ENCODE measurements around the gene CDKN2AIPNL. TPM values are rescaled to one million over a fixed set of nuclear protein-coding genes. Genes with fewer than 3 reads are reported as not detected.

The CDKN2AIPNL gene
- total and polyA plus RNA-seq, 2 of the 8 experiments (the other 6 are each of a cell fraction or from before 2014, with no cell fraction given) = 40.0 to 56.3 TPM

GRCh38 chr5:134460551-134460950, 48.9 kb upstream of the CDKN2AIPNL start:
- no peaks in the 10 kb centered on the region for H3K27me3 ChIP-seq (replicated peaks in 1 of 4; ENCODE audit: control insufficient read depth in 3 of 4, extremely low read depth in 1 of 4, insufficient read depth in 3 of 4, low read length in 3 of 4)
- H3K79me2 ChIP-seq (ENCODE audit: control insufficient read depth in 1 of 2, insufficient read depth in 2 of 2, low read length in 2 of 2) = no peaks in the 10 kb centered on the region
- CTCF ChIA-PET (ENCODE audit: partially characterized antibody) = interaction anchor here (1.0 to 4.1 kb wide), 5 partner anchors 32 to 127 kb away, joined by 3 to 16 read pairs (median 10); no protein-coding TSS in a partner anchor
- no peak overlapping the region for H3K56ac ChIP-seq (replicated peaks; ENCODE audit: insufficient read length, low read depth, low read length)
- FAIRE-seq (no peak), DNase-seq (ENCODE audit: low read depth in 1 of 2, low spot score in 2 of 2) (no peak)
- H3K4me3 ChIP-seq (ENCODE audit: extremely low read depth in 1 of 4, insufficient read depth in 2 of 4, low read depth in 3 of 4, low read length in 4 of 4) = no peak overlapping the region
- H3K9me3 ChIP-seq (ENCODE audit: insufficient read depth in 2 of 2, low read depth in 1 of 2, low read length in 1 of 2) = no peaks in the 10 kb centered on the region
- no peak overlapping the region for H2BK12ac ChIP-seq (ENCODE audit: low read depth, low read length)
- no peak overlapping the region for H2BK120ac ChIP-seq (replicated peaks; ENCODE audit: low read depth, low read length)
- H3K18ac ChIP-seq (ENCODE audit: extremely low read depth, low read length) = no peak overlapping the region
- H2AFZ ChIP-seq (ENCODE audit: low read length) = no peak overlapping the region
- H2BK15ac ChIP-seq (ENCODE audit: low read length) = no peak overlapping the region; the same call in 1 of the 2 replicates
- no peak overlapping the region for H3K27ac ChIP-seq (ENCODE audit: low read depth, low read length)
- H4K5ac ChIP-seq (ENCODE audit: insufficient read length, low read depth, low read length) = no peak overlapping the region
- no peak overlapping the region for H3K4ac ChIP-seq (replicated peaks; ENCODE audit: insufficient read length, low read depth, low read length)
- WGBS, 2 experiments (ENCODE audit: extremely low coverage in 1 of 2, insufficient coverage in 1 of 2, insufficient read length in 1 of 2, insufficient replicate concordance in 2 of 2, low coverage in 1 of 2, low lambda C conversion rate in 2 of 2, missing lambda C conversion rate in 1 of 2) = 81% methylated on average over 8 of the region's 8 CpGs; no CpG with 5 or more reads in 1 of the 2 experiments
- no peak overlapping the region for H2BK20ac ChIP-seq (ENCODE audit: low read length)
- H4K8ac ChIP-seq (ENCODE audit: extremely low read depth, insufficient read depth, low read length) = no peak overlapping the region
- H4K91ac ChIP-seq (replicated peaks; ENCODE audit: insufficient read length, low read length) = no peak overlapping the region
- H3K36me3 ChIP-seq (ENCODE audit: control insufficient read depth in 2 of 4, insufficient read depth in 4 of 4, low read length in 3 of 4) = no peaks in the 10 kb centered on the region
- no peaks in the 10 kb centered on the region for H3K79me1 ChIP-seq (ENCODE audit: low read depth, low read length)
- POLR2A ChIA-PET (ENCODE audit: partially characterized antibody) = interaction anchor here (1.8 kb wide), 1 partner anchor 32 kb away, joined by 5 read pairs; no protein-coding TSS in a partner anchor
- H3K4me1 ChIP-seq (replicated peaks in 1 of 4; ENCODE audit: control insufficient read depth in 3 of 4, insufficient read depth in 4 of 4, low read length in 3 of 4) = peaks cover 0 to 11% (median 0%) of the 10 kb centered on the region in 4 experiments; a peak in 3 of 7 replicates
- H2BK5ac ChIP-seq (ENCODE audit: low read depth, low read length) = no peak overlapping the region; the same call in 1 of the 2 replicates
- no peak overlapping the region for H2AK5ac ChIP-seq (ENCODE audit: low read depth, low read length)
- H3K14ac ChIP-seq (ENCODE audit: insufficient read length) = no peak overlapping the region
- no peak overlapping the region for H3K9ac ChIP-seq (replicated peaks in 1 of 4; ENCODE audit: extremely low read depth in 1 of 4, low read depth in 3 of 4, low read length in 3 of 4)
- H3K23ac ChIP-seq (ENCODE audit: insufficient read length) = no peak overlapping the region
- no peak overlapping the region for H3K4me2 ChIP-seq (ENCODE audit: insufficient read depth in 1 of 2, low read depth in 2 of 2, low read length in 2 of 2)
- H4K20me1 ChIP-seq (replicated peaks in 1 of 2; ENCODE audit: control insufficient read depth in 1 of 2, insufficient read depth in 2 of 2, low read length in 2 of 2) = no peaks in the 10 kb centered on the region
- no peaks in the 10 kb centered on the region; the same call in 1 of the 2 replicates for H3K23me2 ChIP-seq (ENCODE audit: low read depth, low read length)
- TF ChIP-seq YY1 (IDR thresholded peaks at IDR 0.05; ENCODE audit: low read depth, low read length) = no peak
- no peak for TF ChIP-seq ASH2L (IDR thresholded peaks at IDR 0.05; ENCODE audit: low read length)
- no peak for TF ChIP-seq USF2 (IDR thresholded peaks at IDR 0.05; ENCODE audit: low read length)
- no peak for TF ChIP-seq KDM5A (IDR thresholded peaks at IDR 0.05; ENCODE audit: low read length)
- TF ChIP-seq SIX5 (IDR thresholded peaks at IDR 0.05; ENCODE audit: low read depth, low read length) = no peak
- TF ChIP-seq TAF1 (IDR thresholded peaks at IDR 0.05; ENCODE audit: low read depth, low read length) = no peak
- TF ChIP-seq POU5F1 (IDR thresholded peaks at IDR 0.05; ENCODE audit: low read depth, low read length) = no peak
- TF ChIP-seq SAP30 (IDR thresholded peaks at IDR 0.05; ENCODE audit: insufficient read depth, insufficient replicate concordance, low read length) = no peak
- no peak for TF ChIP-seq KDM4A (IDR thresholded peaks at IDR 0.05; ENCODE audit: low read depth, low read length, severe bottlenecking)
- no peak for TF ChIP-seq SUZ12 (IDR thresholded peaks at IDR 0.05; ENCODE audit: low read length)
- TF ChIP-seq EGR1 (IDR thresholded peaks at IDR 0.05; ENCODE audit: borderline replicate concordance, low read depth, low read length) = no peak
- no peak for TF ChIP-seq CEBPB (IDR thresholded peaks at IDR 0.05; ENCODE audit: low read depth, low read length)
- no peak for TF ChIP-seq SIRT6 (IDR thresholded peaks at IDR 0.05; ENCODE audit: low read length)
- TF ChIP-seq PHF8 (conservative IDR thresholded peaks at IDR 0.05; ENCODE audit: low read depth, low read length) = no peak
